PC-3 (cell line): ENCODE results near the gene BFSP1. TPM values are rescaled to one million over a fixed set of nuclear protein-coding genes. Genes with fewer than 3 reads are reported as not detected.

ENCODE experiments used
- ATAC-seq: fragments of 200-7000 bp; cut with Tn5 transposase; 2 replicates; pipeline ENCODE4 v1.9.1; 2020; ENCODE audit warnings: mild to moderate bottlenecking, moderate library complexity
- BruUV-seq: library from RNA; stranded (reverse); fragments of 400-500 nt; replicated peaks from 2 replicates; lab custom pipeline; 2021; lab: Mats Ljungman, UMichigan
- CTCF ChIA-PET: fragments of 300-600 bp; sonication (Branson Sonifier 250); formaldehyde crosslinking; loops from one replicate; lab custom pipeline; 2022; ENCODE audit warnings: antibody characterized with exemption; lab: Charles Lee
- POLR2A ChIA-PET: fragments of 300-600 bp; sonication (Branson Sonifier 250); formaldehyde crosslinking; loops from one replicate; lab custom pipeline; 2022; ENCODE audit warnings: antibody characterized with exemption; ENCODE audit not compliant: unreplicated experiment; lab: Charles Lee
- DNase-seq: peaks from one replicate; pipeline ENCODE4 v3.0.0-alpha.2; 2015
- H2AFZ ChIP-seq: fragments of 300-600 bp; sonication (generic); 2 replicates; pipeline ENCODE4 v1.6.0; 2016; ENCODE audit warnings: antibody characterized with exemption, low read length
- H3F3A ChIP-seq: fragments of 300-600 bp; sonication (generic); one replicate; pipeline ENCODE4 v1.6.0; 2017; ENCODE audit warnings: antibody characterized with exemption, low read length, control low read depth, mild to moderate bottlenecking; ENCODE audit not compliant: unreplicated experiment
- H3K27ac ChIP-seq: fragments of 300-600 bp; sonication (generic); 2 replicates; pipeline ENCODE4 v1.5.1; 2016; ENCODE audit warnings: mild to moderate bottlenecking, low read length
- H3K27me3 ChIP-seq: fragments of 300-600 bp; sonication (generic); 2 replicates; pipeline ENCODE4 v1.6.1; 2016; ENCODE audit warnings: low read length, mixed read lengths
- H3K36me3 ChIP-seq: fragments of 300-600 bp; sonication (generic); 2 replicates; pipeline ENCODE4 v1.6.1; 2016; ENCODE audit warnings: low read depth, mixed run types, low read length, mixed read lengths
- H3K4me1 ChIP-seq: fragments of 300-600 bp; sonication (generic); 2 replicates; pipeline ENCODE4 v1.5.1; 2016; ENCODE audit warnings: low read length; ENCODE audit not compliant: insufficient read depth
- H3K4me2 ChIP-seq: fragments of 300-600 bp; sonication (generic); 2 replicates; pipeline ENCODE4 v1.6.0; 2016; ENCODE audit warnings: low read length
- H3K4me3 ChIP-seq: fragments of 300-600 bp; sonication (generic); 2 replicates; pipeline ENCODE4 v1.5.1; 2016; ENCODE audit warnings: mild to moderate bottlenecking, low read length, mixed read lengths
- H3K79me2 ChIP-seq: fragments of 300-600 bp; sonication (generic); 2 replicates; pipeline ENCODE4 v1.6.1; 2017; ENCODE audit warnings: low read length, mixed read lengths
- H3K9ac ChIP-seq: fragments of 300-600 bp; sonication (generic); 2 replicates; pipeline ENCODE4 v1.6.0; 2016; ENCODE audit warnings: mild to moderate bottlenecking, low read length
- H3K9me2 ChIP-seq: fragments of 300-600 bp; sonication (generic); replicated peaks from 2 replicates; pipeline ENCODE4 v1.6.1; 2016; ENCODE audit warnings: mixed run types, low read length, mixed read lengths
- H3K9me3 ChIP-seq: fragments of 300-600 bp; sonication (generic); 2 replicates; pipeline ENCODE4 v1.6.1; 2016; ENCODE audit warnings: low read length, mixed read lengths
- H4K20me1 ChIP-seq: fragments of 300-600 bp; sonication (generic); 2 replicates; pipeline ENCODE4 v1.6.1; 2016; ENCODE audit warnings: low read length, mixed read lengths
- EZH2 ChIP-seq: fragments of 300-600 bp; sonication (generic); IDR thresholded peaks from one replicate; pipeline ENCODE4 v1.6.1; 2017; ENCODE audit warnings: antibody characterized with exemption, mild to moderate bottlenecking, low read length; ENCODE audit not compliant: unreplicated experiment
- EZH2phosphoT487 ChIP-seq: fragments of 300-600 bp; sonication (generic); IDR thresholded peaks from 2 replicates; pipeline ENCODE4 v1.6.1; 2018; ENCODE audit warnings: mild to moderate bottlenecking, antibody characterized with exemption, low read length, borderline replicate concordance
- intact Hi-C: fragments of 100-400 bp; cut with micrococcal nuclease; formaldehyde crosslinking; loops from 2 replicates; pipeline ENCODE4 v1.9.0; 2023
- total RNA-seq: library from RNA; depleted of rRNA; stranded (reverse); fragments of >200 nt; gene quantifications from 2 replicates; pipeline ENCODE4 v1.2.3, GENCODE V29; 2014
- TF ChIP-seq, protein P1 (sequence below): fragments of 300-600 bp; sonication (generic); conservative IDR thresholded peaks from 2 replicates; pipeline ENCODE4 v1.5.1; 2017; ENCODE audit warnings: antibody characterized with exemption, low read depth, mild to moderate bottlenecking, low read length

Gene BFSP1
- total RNA-seq, 1 experiment from 2014 or later, result 2.7 TPM

DNA sequence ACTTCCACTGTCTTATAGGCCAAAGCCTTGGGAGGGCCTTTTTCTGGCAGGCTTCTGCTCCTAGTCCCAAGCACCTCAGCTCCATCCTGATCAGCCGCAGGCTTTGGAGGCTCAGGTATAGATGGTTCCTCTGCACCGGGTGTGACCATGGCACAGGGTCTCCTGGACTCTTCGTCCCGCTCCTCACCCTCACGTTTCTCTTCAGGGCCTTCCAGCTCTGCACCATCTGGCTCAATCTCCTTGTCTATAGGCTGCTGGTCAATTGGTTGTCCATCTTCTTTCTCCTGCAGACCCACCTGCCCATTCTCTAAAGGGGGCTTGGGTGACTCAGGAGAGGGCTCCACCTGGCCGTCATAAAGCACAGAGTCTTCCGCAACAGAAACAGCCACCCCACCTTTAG, 37.0 kb downstream of the BFSP1 start:
- Histone ChIP-seq H4K20me1 (no peaks in the 10 kb centered on the region), H3F3A (no peaks in the 10 kb centered on the region), H3K27ac (no peak overlapping the region), H3K9me3 (no peaks in the 10 kb centered on the region), H3K4me2 (no peak overlapping the region), H2AFZ (no peak overlapping the region), H3K36me3 (no peaks in the 10 kb centered on the region), H3K9ac (no peak overlapping the region), H3K4me1 (no peaks in the 10 kb centered on the region), H3K9me2 (no peaks in the 10 kb centered on the region), H3K79me2 (no peaks in the 10 kb centered on the region), H3K4me3 (no peak overlapping the region), H3K27me3 (peaks cover 23% of the 10 kb centered on the region)
- intact Hi-C loops, result no loop called here
- DNase-seq, result no peak
- ChIA-PET POLR2A (no interaction called here), CTCF (no interaction called here)
- TF ChIP-seq, protein P1, sequence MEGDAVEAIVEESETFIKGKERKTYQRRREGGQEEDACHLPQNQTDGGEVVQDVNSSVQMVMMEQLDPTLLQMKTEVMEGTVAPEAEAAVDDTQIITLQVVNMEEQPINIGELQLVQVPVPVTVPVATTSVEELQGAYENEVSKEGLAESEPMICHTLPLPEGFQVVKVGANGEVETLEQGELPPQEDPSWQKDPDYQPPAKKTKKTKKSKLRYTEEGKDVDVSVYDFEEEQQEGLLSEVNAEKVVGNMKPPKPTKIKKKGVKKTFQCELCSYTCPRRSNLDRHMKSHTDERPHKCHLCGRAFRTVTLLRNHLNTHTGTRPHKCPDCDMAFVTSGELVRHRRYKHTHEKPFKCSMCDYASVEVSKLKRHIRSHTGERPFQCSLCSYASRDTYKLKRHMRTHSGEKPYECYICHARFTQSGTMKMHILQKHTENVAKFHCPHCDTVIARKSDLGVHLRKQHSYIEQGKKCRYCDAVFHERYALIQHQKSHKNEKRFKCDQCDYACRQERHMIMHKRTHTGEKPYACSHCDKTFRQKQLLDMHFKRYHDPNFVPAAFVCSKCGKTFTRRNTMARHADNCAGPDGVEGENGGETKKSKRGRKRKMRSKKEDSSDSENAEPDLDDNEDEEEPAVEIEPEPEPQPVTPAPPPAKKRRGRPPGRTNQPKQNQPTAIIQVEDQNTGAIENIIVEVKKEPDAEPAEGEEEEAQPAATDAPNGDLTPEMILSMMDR, result no peak
- TF ChIP-seq EZH2phosphoT487, result no peak
- TF ChIP-seq EZH2, result no peak
- no peak for ATAC-seq
- BruUV-seq, result no TSS peak

DNA sequence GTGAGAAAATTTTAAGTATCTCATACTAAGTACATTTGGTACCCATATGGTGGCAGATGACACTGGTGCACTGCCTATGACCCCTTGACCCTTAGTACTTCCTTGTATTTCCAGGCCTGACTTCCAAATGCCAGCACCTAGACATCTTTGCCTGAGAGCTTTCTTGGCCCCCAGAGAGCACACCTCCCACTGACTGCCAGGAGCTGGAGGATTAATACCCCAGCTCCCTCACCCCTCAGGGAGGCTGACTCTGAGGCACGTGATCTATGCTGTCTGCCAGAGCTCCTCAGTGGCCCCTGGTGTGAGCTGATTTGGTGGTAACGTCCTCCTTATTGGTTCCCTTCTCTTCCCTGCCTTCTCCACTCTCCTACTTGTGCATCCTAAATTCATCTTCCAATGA, 38.0 kb downstream of the BFSP1 start:
- intact Hi-C loops, result no loop called here
- H2AFZ ChIP-seq, result no peak overlapping the region
- POLR2A ChIA-PET, result no interaction called here
- no peaks in the 10 kb centered on the region for H3K4me1 ChIP-seq
- no peak overlapping the region for H3K27ac ChIP-seq
- DNase-seq (no peak), ATAC-seq (no peak)
- H3K27me3 ChIP-seq, result peaks cover 32% of the 10 kb centered on the region
- no peaks in the 10 kb centered on the region for H3F3A ChIP-seq
- no peak overlapping the region for H3K9ac ChIP-seq
- H3K4me2 ChIP-seq, result no peak overlapping the region
- H4K20me1 ChIP-seq, result no peaks in the 10 kb centered on the region
- BruUV-seq, result no TSS peak
- no peaks in the 10 kb centered on the region for H3K36me3 ChIP-seq
- no peaks in the 10 kb centered on the region for H3K9me2 ChIP-seq
- no peak overlapping the region for H3K4me3 ChIP-seq
- no peaks in the 10 kb centered on the region for H3K9me3 ChIP-seq
- TF ChIP-seq EZH2phosphoT487, result no peak
- TF ChIP-seq, protein P1, result no peak
- TF ChIP-seq EZH2, result no peak
- CTCF ChIA-PET, result no interaction called here
- no peaks in the 10 kb centered on the region for H3K79me2 ChIP-seq

DNA sequence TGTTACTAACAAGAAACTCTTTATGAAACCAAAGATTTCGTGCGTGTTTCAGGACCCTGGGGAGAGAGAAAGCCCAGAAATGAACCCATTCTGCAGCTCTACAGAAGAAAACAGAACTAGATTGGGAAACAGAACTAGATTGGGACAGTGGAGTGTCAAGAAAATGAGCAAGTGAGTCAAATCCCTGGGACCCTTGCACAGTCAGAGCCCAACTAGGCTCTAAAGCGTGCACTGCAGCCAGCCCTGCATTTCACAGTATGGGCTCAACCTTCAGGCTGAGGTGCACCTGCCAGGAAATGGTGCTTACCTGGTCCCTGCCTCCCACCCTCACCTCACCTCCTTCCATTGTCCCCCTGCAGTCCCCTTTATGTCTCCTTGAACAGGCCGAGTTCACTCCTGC, 39.7 kb downstream of the BFSP1 start:
- no peak overlapping the region for H3K4me3 ChIP-seq
- ChIA-PET POLR2A (no interaction called here), CTCF (no interaction called here)
- no peak overlapping the region for H2AFZ ChIP-seq
- no peaks in the 10 kb centered on the region for H3K9me2 ChIP-seq
- H3K4me1 ChIP-seq, result no peaks in the 10 kb centered on the region
- no peaks in the 10 kb centered on the region for H3K79me2 ChIP-seq
- no peak overlapping the region for H3K27ac ChIP-seq
- H3K9ac ChIP-seq, result no peak overlapping the region
- TF ChIP-seq EZH2phosphoT487 (no peak), EZH2 (no peak)
- TF ChIP-seq, protein P1, result no peak
- H4K20me1 ChIP-seq, result no peaks in the 10 kb centered on the region
- no TSS peak for BruUV-seq
- H3K27me3 ChIP-seq, result peaks cover 48% of the 10 kb centered on the region
- H3F3A ChIP-seq, result no peaks in the 10 kb centered on the region
- DNase-seq, result no peak
- ATAC-seq, result no peak
- H3K36me3 ChIP-seq, result no peaks in the 10 kb centered on the region
- intact Hi-C loops, result no loop called here
- H3K4me2 ChIP-seq, result no peak overlapping the region
- H3K9me3 ChIP-seq, result no peaks in the 10 kb centered on the region
